Central memory CD4-positive, alpha-beta T cell (primary cell): ENCODE results near the gene CHPF2.

Experiments used
- DNase-seq: peaks from one replicate; pipeline ENCODE4 v3.0.0; 2022
- total RNA-seq, 3 experiments: gene quantifications; one replicate each; lab custom pipeline; 2026; lab: John Stamatoyannopoulos, UW

The CHPF2 gene
- total RNA-seq = 88.6 to 165 (median 126) reads per million in 3 experiments

GRCh38 chr7:151232091-151232916 is at the start of gene CHPF2:
Gene CHPF2 (plus strand): TSS chr7:151232483. CDS start chr7:151234012, 1,529 bp downstream.
- peak; percentile 85 for DNase-seq

GRCh38 chr7:151185762-151186639 is 46.3 kb upstream of the CHPF2 start:
- DNase-seq = no peak

- DNase-seq = no peak
Measured at GRCh38 chr7:151186640-151187408, 45.5 kb upstream of the CHPF2 start, which contains the start of gene ASB10. Gene ASB10 (minus strand): TSS chr7:151187250. CDS start chr7:151187130, 120 bp downstream.

DNA sequence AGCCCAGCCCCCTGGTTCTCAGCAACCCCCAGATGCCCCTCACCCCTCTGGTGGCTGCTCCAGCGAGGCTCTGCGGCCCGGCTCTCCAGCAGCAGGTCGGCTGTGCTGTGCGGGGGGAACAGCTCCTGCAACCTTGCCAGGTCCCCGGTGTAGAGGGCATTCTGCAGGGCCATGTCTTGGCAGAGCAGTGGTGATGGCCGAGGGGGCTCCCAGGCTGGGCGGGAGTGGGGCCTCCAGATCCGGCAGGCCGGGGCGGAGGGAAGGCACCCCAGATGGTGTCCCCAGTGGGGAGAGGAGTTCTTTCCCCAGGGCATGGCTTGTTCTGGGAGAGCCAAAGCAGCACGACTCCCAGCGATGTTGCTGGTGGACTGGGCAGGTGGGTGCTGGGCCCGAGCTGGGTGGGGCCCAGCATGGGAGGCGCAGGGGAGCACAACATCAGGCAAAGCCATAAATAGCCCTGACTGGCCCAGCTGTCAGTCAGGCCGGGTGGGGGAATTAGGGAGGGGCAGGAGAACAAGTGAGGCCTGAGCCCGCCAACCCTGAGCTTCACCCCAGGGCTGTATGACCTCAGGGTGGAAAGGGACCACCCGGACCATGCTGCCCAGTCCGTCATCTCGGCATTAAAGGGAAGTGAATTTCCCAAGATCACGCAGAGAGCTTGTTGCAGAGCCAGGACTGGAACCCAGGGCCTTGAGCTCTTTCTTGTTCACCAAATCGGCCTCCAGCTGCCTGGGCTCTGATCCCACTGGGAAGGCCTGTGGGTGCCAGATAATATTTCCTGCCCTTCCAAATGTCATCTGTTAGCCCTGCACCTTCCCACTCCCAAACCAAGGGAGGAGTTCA is 44.7 kb upstream of the CHPF2 start:
- DNase-seq = no peak

DNA sequence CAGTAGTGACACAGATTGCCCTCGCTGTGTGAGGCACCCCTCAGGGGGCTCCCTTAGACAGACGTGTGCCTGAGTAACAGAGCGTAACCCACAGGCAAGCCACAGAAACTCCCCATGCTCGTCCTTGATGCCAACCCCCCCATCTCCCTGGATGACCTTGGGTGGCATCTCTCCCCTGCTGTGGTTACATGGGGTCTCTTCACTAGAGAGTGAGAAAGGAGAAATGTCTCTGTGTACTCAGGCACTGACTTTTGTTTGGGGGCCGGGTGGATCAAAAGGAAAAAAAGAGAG is 44.1 kb upstream of the CHPF2 start:
- no peak for DNase-seq

GRCh38 chr7:151189038-151189437 is 43.2 kb upstream of the CHPF2 start:
- no peak for DNase-seq

DNA sequence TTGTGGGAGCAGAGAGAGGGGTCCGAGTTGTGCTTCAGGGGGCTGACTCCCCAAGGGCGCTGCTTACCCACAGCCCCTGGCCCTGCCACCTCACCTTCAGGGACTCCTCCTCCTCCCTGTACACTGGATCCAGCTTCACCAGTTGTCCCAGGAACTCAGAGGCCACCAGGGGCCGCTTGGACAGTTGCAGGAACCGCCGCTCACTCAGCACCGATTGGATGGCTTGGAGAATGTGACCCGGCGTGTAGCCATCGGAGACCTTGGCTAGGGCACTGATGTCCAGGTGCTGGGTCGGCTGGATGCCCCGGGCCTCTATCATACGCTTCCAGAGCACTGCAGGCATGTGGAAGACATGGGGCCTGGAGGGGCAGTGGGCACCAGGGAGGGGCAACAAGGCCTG is 40.7 kb upstream of the CHPF2 start:
- no peak for DNase-seq

GRCh38 chr7:151192002-151192539 is 40.2 kb upstream of the CHPF2 start:
- no peak for DNase-seq

DNA sequence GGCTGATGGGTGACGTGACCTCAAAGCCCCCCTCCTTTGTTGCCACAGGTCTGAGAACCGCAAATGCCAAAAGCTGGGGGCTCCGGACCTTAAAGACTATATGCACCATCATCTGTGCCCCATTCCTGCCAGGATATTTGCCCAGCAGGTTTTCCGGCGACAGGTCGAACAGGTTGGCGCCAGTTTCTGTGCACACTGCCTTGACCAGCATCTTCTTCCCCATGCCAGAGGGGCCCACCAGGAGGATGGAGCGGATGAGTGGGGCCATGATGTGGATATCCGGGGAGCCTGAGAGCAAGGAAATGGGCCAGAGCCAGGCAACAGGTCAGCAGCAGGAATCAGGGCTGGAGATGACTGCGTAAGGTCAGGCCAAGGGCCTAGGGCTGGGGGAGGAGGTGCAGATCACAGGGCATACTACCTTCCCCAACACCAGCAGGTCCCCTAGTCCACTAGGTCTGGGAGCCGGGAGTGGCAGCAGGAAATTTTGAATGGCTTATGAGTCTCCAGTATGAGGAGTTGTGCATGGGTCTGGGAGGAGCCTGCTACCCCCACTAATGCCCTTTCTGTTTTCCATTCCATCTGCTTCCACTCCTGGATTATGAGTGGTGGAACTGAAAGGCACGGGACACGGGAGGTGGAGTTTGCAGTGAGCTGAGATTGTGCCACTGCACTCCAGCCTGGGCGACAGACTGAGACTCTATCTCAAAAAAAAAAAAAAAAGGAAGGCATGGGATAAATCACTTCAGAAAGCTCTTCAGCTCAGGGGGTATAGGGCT is 38.9 kb upstream of the CHPF2 start:
- no peak for DNase-seq

- no peak for DNase-seq
Measured at GRCh38 chr7:151194188-151194587, 38.1 kb upstream of the CHPF2 start.

DNA sequence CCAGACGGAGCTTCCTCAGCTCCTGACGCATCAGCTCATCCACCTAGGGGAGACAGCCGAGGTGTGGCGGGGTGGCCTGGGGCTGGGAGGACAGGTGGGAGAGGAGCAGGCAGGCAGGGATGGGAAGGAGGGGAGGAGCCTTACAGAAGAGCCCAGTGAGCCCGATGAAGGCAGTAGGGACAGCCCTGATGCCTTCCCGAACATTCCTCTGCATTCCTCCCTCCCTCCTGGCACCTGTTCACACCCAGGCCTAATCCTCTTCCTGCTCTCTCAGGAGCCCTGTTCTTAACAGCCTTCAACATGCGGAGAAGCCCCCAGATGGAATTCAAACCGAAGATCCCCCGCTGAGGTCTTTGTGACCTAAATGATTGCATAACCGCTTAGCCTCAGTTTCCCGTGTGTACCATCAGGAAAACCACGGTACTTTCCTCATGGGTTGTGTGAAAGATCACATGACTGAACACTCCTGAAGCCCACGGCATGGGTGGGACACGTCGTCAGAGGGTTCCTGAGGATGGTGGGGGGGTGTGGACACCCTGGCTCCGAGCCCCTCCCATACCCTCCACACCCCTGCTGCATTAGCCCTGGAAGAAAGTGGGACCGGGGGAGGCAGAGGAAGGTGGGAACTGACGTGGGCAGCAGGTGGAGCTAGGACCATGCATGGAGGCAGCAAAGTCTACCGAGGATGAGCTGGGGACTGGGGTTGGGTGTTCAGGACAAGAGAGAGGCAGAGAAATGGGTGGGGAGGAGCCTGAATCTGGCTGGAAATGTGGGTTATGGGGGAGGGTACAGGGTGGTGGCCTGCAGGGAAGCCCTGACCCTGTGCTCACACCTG is 36.5 kb upstream of the CHPF2 start:
- DNase-seq = no peak

GRCh38 chr7:151197932-151198331 is 34.4 kb upstream of the CHPF2 start:
- DNase-seq = no peak

- no peak for DNase-seq
Measured at GRCh38 chr7:151198945-151199848, 33.1 kb upstream of the CHPF2 start.

GRCh38 chr7:151201344-151201743 is 30.9 kb upstream of the CHPF2 start:
- no peak for DNase-seq

DNA sequence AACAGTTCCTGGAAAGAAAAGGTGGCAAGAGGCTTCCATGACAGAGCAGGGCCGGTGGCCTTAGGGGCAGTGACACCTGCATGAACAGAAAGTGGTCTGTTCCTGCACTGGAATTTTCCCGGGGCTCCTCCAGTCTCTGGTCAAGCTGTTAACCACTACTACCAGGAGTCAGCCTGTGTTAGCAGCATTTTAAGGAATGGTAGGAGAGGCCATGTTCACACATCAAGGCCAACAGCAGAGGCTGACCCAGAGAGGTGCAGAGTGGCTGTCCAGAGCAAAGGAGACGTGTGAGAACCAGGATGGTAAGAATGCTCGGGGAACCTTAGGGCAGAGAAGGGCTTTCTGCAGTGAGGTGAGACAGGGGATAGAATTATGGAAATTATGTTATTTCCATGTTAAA is 30.5 kb upstream of the CHPF2 start:
- DNase-seq = no peak

DNA sequence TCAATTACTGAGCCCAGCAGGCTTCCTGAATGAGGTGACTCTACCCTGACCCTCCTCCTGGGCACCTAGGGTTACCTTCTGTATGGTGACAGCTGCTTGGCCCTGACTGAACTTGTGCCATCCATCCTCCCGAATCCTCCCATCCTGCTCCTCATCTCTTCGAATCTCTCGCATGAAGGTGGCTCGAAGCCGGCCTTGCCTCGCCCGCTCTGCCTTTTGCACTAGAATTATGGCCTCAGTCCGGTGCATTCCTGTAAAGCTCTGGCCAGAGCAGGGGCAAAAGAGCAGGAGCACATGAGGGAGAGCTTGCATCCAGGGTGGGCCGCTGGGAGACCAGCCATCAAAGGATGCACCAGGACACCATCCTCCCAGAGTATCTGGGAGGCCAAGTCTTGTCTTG is 29.4 kb upstream of the CHPF2 start:
- DNase-seq = no peak

- no peak for DNase-seq
Measured at GRCh38 chr7:151204383-151205032, 27.8 kb upstream of the CHPF2 start.

GRCh38 chr7:151205730-151206129 is 26.6 kb upstream of the CHPF2 start:
- no peak for DNase-seq
